ENCODE results near the gene ZNF333.
"Not testable (repeated sequence)": the region's sequence is repeated elsewhere in the genome, so short reads cannot be mapped to it uniquely, and the experiment has no call there.

Gene ZNF333

GRCh38 chr19:14767466-14767971 is 77.7 kb downstream of the ZNF333 start:
- DNase-seq (ENCODE audit: extremely low read depth, low read depth) = no peak
- no peak for TF ChIP-seq CTCF (IDR thresholded peaks at IDR 0.05; ENCODE audit: low read depth, low read length)

- no peak for DNase-seq (ENCODE audit: extremely low read depth, low read depth)
- TF ChIP-seq CTCF (IDR thresholded peaks at IDR 0.05; ENCODE audit: low read depth, low read length) = no peak
Measured at GRCh38 chr19:14768001-14768400, 78.2 kb downstream of the ZNF333 start.

- DNase-seq (ENCODE audit: extremely low read depth, low read depth) = no peak
- TF ChIP-seq CTCF (IDR thresholded peaks at IDR 0.05; ENCODE audit: low read depth, low read length) = no peak
Measured at GRCh38 chr19:14769201-14769600, 79.4 kb downstream of the ZNF333 start.

- DNase-seq (ENCODE audit: extremely low read depth, low read depth) = no peak
- no peak for TF ChIP-seq CTCF (IDR thresholded peaks at IDR 0.05; ENCODE audit: low read depth, low read length)
Measured at GRCh38 chr19:14770136-14770535, 80.3 kb downstream of the ZNF333 start.

GRCh38 chr19:14770944-14771839 is 81.3 kb downstream of the ZNF333 start:
- DNase-seq (ENCODE audit: extremely low read depth, low read depth) = no peak

GRCh38 chr19:14772467-14772866 is 82.6 kb downstream of the ZNF333 start:
- DNase-seq (ENCODE audit: extremely low read depth, low read depth) = no peak
- no peak for TF ChIP-seq CTCF (IDR thresholded peaks at IDR 0.05; ENCODE audit: low read depth, low read length)

More at GRCh38 chr19:14770944-14771839, 81.3 kb downstream of the ZNF333 start:
- no peak for TF ChIP-seq CTCF (IDR thresholded peaks at IDR 0.05; ENCODE audit: low read depth, low read length)

- no peak for DNase-seq (ENCODE audit: extremely low read depth, low read depth)
- TF ChIP-seq CTCF (IDR thresholded peaks at IDR 0.05; ENCODE audit: low read depth, low read length) = no peak
Measured at GRCh38 chr19:14772995-14773394, 83.1 kb downstream of the ZNF333 start.

GRCh38 chr19:14773722-14774121 is 83.9 kb downstream of the ZNF333 start:
- DNase-seq (ENCODE audit: extremely low read depth, low read depth) = not testable (repeated sequence)
